H1 (cell line): Measurements from ENCODE around the gene KCTD16. TPM values are rescaled to one million over a fixed set of nuclear protein-coding genes. Genes with fewer than 3 reads are reported as not detected.
A peak's percentile ranks its signal among the peaks of the same experiment; 100 is the strongest.

ENCODE experiments used
- CTCF ChIA-PET: fragments of 300-600 bp; sonication (Branson Sonifier 250); formaldehyde crosslinking; loops from one replicate; lab custom pipeline; 2021; ENCODE audit not compliant: partially characterized antibody; lab: Charles Lee
- POLR2A ChIA-PET: fragments of 300-600 bp; sonication (Branson Sonifier 250); formaldehyde crosslinking; loops from one replicate; lab custom pipeline; 2021; ENCODE audit warnings: inconsistent platforms; ENCODE audit not compliant: partially characterized antibody; lab: Charles Lee
- DNase-seq, 2 experiments: peaks; one replicate each; pipeline versions ENCODE4 v3.0.0 to v3.0.0-alpha.2; 2010 to 2022; ENCODE audit warnings: low spot score in 2 of 2, low read depth in 1 of 2, mixed read lengths in 1 of 2
- FAIRE-seq: peaks from 2 replicates; lab custom pipeline; 2011; peaks lifted over from hg19 to GRCh38; lab: Jason Lieb, UNC
- H2AFZ ChIP-seq: 2 replicates; pipeline ENCODE4 v1.8.1; 2012; ENCODE audit warnings: low read length, inconsistent platforms
- H2AK5ac ChIP-seq: 2 replicates; pipeline ENCODE4 v1.6.1; 2013; ENCODE audit warnings: low read depth, low read length
- H2BK120ac ChIP-seq: replicated peaks from 2 replicates; pipeline ENCODE3; 2013; ENCODE audit warnings: low read depth, low read length, inconsistent platforms
- H2BK12ac ChIP-seq: 2 replicates; pipeline ENCODE4 v1.6.1; 2013; ENCODE audit warnings: low read depth, low read length
- H2BK15ac ChIP-seq: 2 replicates; pipeline ENCODE4 v1.6.1; 2013; ENCODE audit warnings: low read length
- H2BK20ac ChIP-seq: 2 replicates; pipeline ENCODE4 v1.6.1; 2013; ENCODE audit warnings: low read length
- H2BK5ac ChIP-seq: 2 replicates; pipeline ENCODE4 v1.6.1; 2013; ENCODE audit warnings: low read depth, low read length
- H3K14ac ChIP-seq: 2 replicates; pipeline ENCODE4 v1.6.1; 2013; ENCODE audit warnings: inconsistent platforms; ENCODE audit not compliant: insufficient read length
- H3K18ac ChIP-seq: 2 replicates; pipeline ENCODE4 v1.6.1; 2013; ENCODE audit warnings: low read length; ENCODE audit errors: extremely low read depth
- H3K23ac ChIP-seq: 2 replicates; pipeline ENCODE4 v1.6.1; 2013; ENCODE audit warnings: inconsistent platforms; ENCODE audit not compliant: insufficient read length
- H3K23me2 ChIP-seq: 2 replicates; pipeline ENCODE4 v1.6.1; 2013; ENCODE audit warnings: low read depth, low read length
- H3K27ac ChIP-seq: 2 replicates; pipeline ENCODE4 v1.6.1; 2011; ENCODE audit warnings: low read depth, low read length, inconsistent platforms
- H3K27me3 ChIP-seq, 4 experiments: replicated peaks in 1 of 4; 1 replicate in 1 of 4; 2 replicates in 3 of 4; pipeline versions ENCODE4 v1.6.1 to v1.8.1; 2011 to 2013; ENCODE audit warnings: low read length in 3 of 4, mild to moderate bottlenecking in 3 of 4, inconsistent platforms in 2 of 4, mixed read lengths in 2 of 4, moderate library complexity in 1 of 4; ENCODE audit not compliant: control insufficient read depth in 3 of 4, insufficient read depth in 3 of 4; ENCODE audit errors: extremely low read depth in 1 of 4
- H3K36me3 ChIP-seq, 4 experiments: 2 replicates each; pipeline versions ENCODE4 v1.6.1 to v1.8.1; 2011 to 2013; ENCODE audit warnings: mild to moderate bottlenecking in 4 of 4, low read length in 3 of 4, moderate library complexity in 2 of 4, control low read depth in 1 of 4, inconsistent platforms in 1 of 4; ENCODE audit not compliant: insufficient read depth in 4 of 4, control insufficient read depth in 2 of 4
- H3K4ac ChIP-seq: replicated peaks from 2 replicates; pipeline ENCODE3; 2013; ENCODE audit warnings: low read length, low read depth, mixed read lengths, inconsistent platforms; ENCODE audit not compliant: insufficient read length
- H3K4me1 ChIP-seq, 4 experiments: replicated peaks in 1 of 4; 1 replicate in 1 of 4; 2 replicates in 3 of 4; pipeline versions ENCODE4 v1.6.1 to v1.8.1; 2011 to 2013; ENCODE audit warnings: low read length in 3 of 4, inconsistent platforms in 2 of 4, mixed read lengths in 1 of 4; ENCODE audit not compliant: insufficient read depth in 4 of 4, control insufficient read depth in 3 of 4
- H3K4me2 ChIP-seq, 2 experiments: 2 replicates each; pipeline versions ENCODE4 v1.6.1 to v1.8.1; 2011 to 2013; ENCODE audit warnings: low read depth in 2 of 2, low read length in 2 of 2, control low read depth in 1 of 2, inconsistent platforms in 1 of 2, mild to moderate bottlenecking in 1 of 2; ENCODE audit not compliant: insufficient read depth in 1 of 2
- H3K4me3 ChIP-seq, 4 experiments: fragments of 200-600, 300-600 bp in 1 of 4; sonication (generic), shearing (Covaris generic), sonication (Bioruptor Twin) in 1 of 4; 2 replicates each; pipeline versions ENCODE4 v1.5.1 to v1.8.1; 2011 to 2016; ENCODE audit warnings: low read length in 4 of 4, low read depth in 3 of 4, control low read depth in 2 of 4, inconsistent platforms in 2 of 4, mild to moderate bottlenecking in 2 of 4, mixed read lengths in 1 of 4, moderate library complexity in 1 of 4; ENCODE audit not compliant: insufficient read depth in 2 of 4; ENCODE audit errors: extremely low read depth in 1 of 4
- H3K56ac ChIP-seq: replicated peaks from 2 replicates; pipeline ENCODE3; 2013; ENCODE audit warnings: low read depth, mild to moderate bottlenecking, mixed read lengths, low read length, inconsistent platforms; ENCODE audit not compliant: insufficient read length
- H3K79me1 ChIP-seq: 2 replicates; pipeline ENCODE4 v1.6.1; 2013; ENCODE audit warnings: low read depth, low read length, control low read depth
- H3K79me2 ChIP-seq, 2 experiments: 2 replicates each; pipeline versions ENCODE4 v1.6.1 to v1.8.1; 2012 to 2013; ENCODE audit warnings: low read length in 2 of 2, mild to moderate bottlenecking in 2 of 2, inconsistent platforms in 1 of 2; ENCODE audit not compliant: insufficient read depth in 2 of 2, control insufficient read depth in 1 of 2
- H3K9ac ChIP-seq, 4 experiments: replicated peaks in 1 of 4; 1 replicate in 1 of 4; 2 replicates in 3 of 4; pipeline versions ENCODE4 v1.6.1 to v1.8.1; 2011 to 2013; ENCODE audit warnings: low read depth in 3 of 4, low read length in 3 of 4, control low read depth in 2 of 4, mild to moderate bottlenecking in 2 of 4, moderate library complexity in 2 of 4, inconsistent platforms in 1 of 4; ENCODE audit errors: extremely low read depth in 1 of 4
- H3K9me3 ChIP-seq, 2 experiments: 2 replicates each; pipeline versions ENCODE4 v1.6.1 to v1.8.1; 2012 to 2013; ENCODE audit warnings: mild to moderate bottlenecking in 2 of 2, moderate library complexity in 2 of 2, control low read depth in 1 of 2, inconsistent platforms in 1 of 2, low read depth in 1 of 2, low read length in 1 of 2, mixed read lengths in 1 of 2; ENCODE audit not compliant: insufficient read depth in 2 of 2
- H4K20me1 ChIP-seq, 2 experiments: replicated peaks in 1 of 2; 2 replicates each; pipeline versions ENCODE3 to v1.8.1; 2011 to 2013; ENCODE audit warnings: inconsistent platforms in 2 of 2, low read length in 2 of 2, mild to moderate bottlenecking in 1 of 2; ENCODE audit not compliant: insufficient read depth in 2 of 2, control insufficient read depth in 1 of 2
- H4K5ac ChIP-seq: 2 replicates; pipeline ENCODE4 v1.6.1; 2013; ENCODE audit warnings: low read length, low read depth, mixed read lengths, inconsistent platforms; ENCODE audit not compliant: insufficient read length
- H4K8ac ChIP-seq: 2 replicates; pipeline ENCODE4 v1.8.0; 2013; ENCODE audit warnings: mild to moderate bottlenecking, moderate library complexity, low read length, inconsistent platforms; ENCODE audit not compliant: insufficient read depth; ENCODE audit errors: extremely low read depth
- H4K91ac ChIP-seq: replicated peaks from 2 replicates; pipeline ENCODE3; 2013; ENCODE audit warnings: low read length, mixed read lengths, inconsistent platforms; ENCODE audit not compliant: insufficient read length
- ASH2L ChIP-seq: fragments of 200-600, 300-600 bp; sonication (generic); IDR thresholded peaks from one replicate; pipeline ENCODE4 v1.7.1; 2017; ENCODE audit warnings: low read length
- ATF2 ChIP-seq: IDR thresholded peaks from 2 replicates; pipeline ENCODE4 v1.6.1; 2012; ENCODE audit warnings: low read length, inconsistent platforms
- CEBPB ChIP-seq: IDR thresholded peaks from 2 replicates; pipeline ENCODE4 v1.6.1; 2012; ENCODE audit warnings: low read depth, low read length
- CREB1 ChIP-seq: IDR thresholded peaks from 2 replicates; pipeline ENCODE4 v1.6.1; 2012; ENCODE audit warnings: inconsistent platforms
- CTCF ChIP-seq, 3 experiments: IDR thresholded peaks; 1 replicate in 2 of 3; 2 replicates in 1 of 3; pipeline versions ENCODE4 v1.5.1 to v1.6.1; 2011; ENCODE audit warnings: low read length in 3 of 3, mild to moderate bottlenecking in 3 of 3, inconsistent platforms in 2 of 3, low read depth in 1 of 3, moderate library complexity in 1 of 3; ENCODE audit not compliant: insufficient read depth in 1 of 3; ENCODE audit errors: control extremely low read depth in 1 of 3
- RAD21 ChIP-seq, 2 experiments: IDR thresholded peaks in 1 of 2; conservative IDR thresholded peaks in 1 of 2; 2 replicates each; pipeline ENCODE4 v1.6.1; 2011; ENCODE audit warnings: low read depth in 2 of 2, low read length in 2 of 2, improper control_type of control experiment in 1 of 2, inconsistent platforms in 1 of 2, mild to moderate bottlenecking in 1 of 2, moderate library complexity in 1 of 2
- RXRA ChIP-seq: IDR thresholded peaks from 2 replicates; pipeline ENCODE4 v1.6.1; 2011; ENCODE audit warnings: low read depth, mild to moderate bottlenecking, low read length, moderate library complexity; ENCODE audit not compliant: insufficient read depth
- WGBS, 2 experiments: shearing (Covaris generic) in 1 of 2; methylation state at CpG; one replicate each; pipeline versions ENCODE4 v1.1.6 to v1.1.7; 2013 to 2015; ENCODE audit warnings: low lambda C conversion rate in 2 of 2, mixed read lengths in 2 of 2, inconsistent platforms in 1 of 2, low coverage in 1 of 2, missing lambda C conversion rate in 1 of 2; ENCODE audit not compliant: insufficient replicate concordance in 2 of 2, insufficient coverage in 1 of 2, insufficient read length in 1 of 2; ENCODE audit errors: extremely low coverage in 1 of 2, missing lambda C conversion rate in 1 of 2; 5-methylcytosine and 5-hydroxymethylcytosine counted together
- polyA plus RNA-seq, 7 experiments: library from polyadenylated mRNA; depleted of rRNA in 3 of 7; stranded (reverse) in 5 of 7; unstranded in 2 of 7; fragments of >200 nt in 5 of 7; fragments of 200-250 nt in 2 of 7; gene quantifications; 1 replicate in 5 of 7; 2 replicates in 1 of 7; 4 replicates in 1 of 7; pipeline versions ENCODE4 v1.2.1 to v1.2.3, GENCODE V29; 2011 to 2013; ENCODE audit warnings: missing spikeins in 2 of 7, mixed read lengths in 2 of 7
- total RNA-seq: library from RNA; stranded (reverse); fragmentation: NEBNext Ultra II Directional; extraction: Animal tissue kit (Norgen Biotek cat#: 25700); gene quantifications from 2 replicates; pipeline ENCODE4 v1.2.1, GENCODE V29; 2021

Gene KCTD16
- total and polyA plus RNA-seq, 2 of the 8 experiments (the other 6 are each of a cell fraction or from before 2014, with no cell fraction given), result 0.03 to 0.24 TPM

- CTCF ChIA-PET, result interaction anchor here (0.6 to 5.7 kb wide), 14 partner anchors 7 to 1270 kb away, joined by 3 to 33 read pairs (median 4); no protein-coding TSS in a partner anchor
These were observed 21.3 kb downstream of the KCTD16 start for GRCh38 chr5:144191998-144192397.

More at GRCh38 chr5:144191998-144192397, 21.3 kb downstream of the KCTD16 start:
- no peaks in the 10 kb centered on the region for H4K20me1 ChIP-seq
- peaks cover 0 to 2% (median 0%) of the 10 kb centered on the region in 4 experiments; a peak in 1 of 7 replicates for H3K4me1 ChIP-seq
- no peak overlapping the region for H3K27ac ChIP-seq
- no peak overlapping the region for H3K9ac ChIP-seq
- no peak overlapping the region for H2AK5ac ChIP-seq
- H3K56ac ChIP-seq, result no peak overlapping the region
- no peaks in the 10 kb centered on the region for H3K79me2 ChIP-seq
- no peak overlapping the region for H4K5ac ChIP-seq
- no peak for DNase-seq
- TF ChIP-seq CREB1, result peak; percentile 51; the same call in 1 of the 2 replicates
- TF ChIP-seq RXRA, result no peak
- TF ChIP-seq ASH2L, result no peak
- peak; percentile 57; the same call in 1 of the 2 replicates for TF ChIP-seq CEBPB
- TF ChIP-seq RAD21 (IDR thresholded peaks at IDR 0.05 in 1 of 2, conservative IDR thresholded peaks at IDR 0.05 in 1 of 2; ENCODE audit: low read depth in 2 of 2, low read length in 2 of 2), result peak; percentile 60 to 67
- peak; percentile 48; the same call in 1 of the 2 replicates for TF ChIP-seq ATF2
- TF ChIP-seq CTCF (IDR thresholded peaks at IDR 0.05; ENCODE audit: control extremely low read depth in 1 of 3, insufficient read depth in 1 of 3, low read depth in 1 of 3, low read length in 3 of 3), result peak in 2 of 3 experiments; percentile 37 to 62; a peak in 2 of 4 replicates
- H2BK5ac ChIP-seq, result no peak overlapping the region
- no peak overlapping the region for H3K4me2 ChIP-seq
- H2BK20ac ChIP-seq, result no peak overlapping the region
- no peak overlapping the region for H2BK12ac ChIP-seq
- H3K18ac ChIP-seq, result no peak overlapping the region
- H3K36me3 ChIP-seq, result no peaks in the 10 kb centered on the region
- 36% methylated on average over 3 of the region's 3 CpGs; no CpG with 5 or more reads in 1 of the 2 experiments for WGBS, 2 experiments
- no peaks in the 10 kb centered on the region for H3K27me3 ChIP-seq
- H3K9me3 ChIP-seq, result no peaks in the 10 kb centered on the region
- no peak overlapping the region for H3K23ac ChIP-seq
- peak overlapping the region; percentile 78 for H2AFZ ChIP-seq
- H3K4me3 ChIP-seq, result no peak overlapping the region
- H2BK15ac ChIP-seq, result no peak overlapping the region
- no peaks in the 10 kb centered on the region for H3K79me1 ChIP-seq
- no peak overlapping the region for H4K8ac ChIP-seq
- POLR2A ChIA-PET, result no interaction called here
- H2BK120ac ChIP-seq, result no peak overlapping the region
- H3K23me2 ChIP-seq, result no peaks in the 10 kb centered on the region
- no peak overlapping the region for H3K14ac ChIP-seq
- H3K4ac ChIP-seq, result no peak overlapping the region
- no peak overlapping the region for H4K91ac ChIP-seq
- FAIRE-seq, result peak; percentile 88
